Stimulated activated CD4-positive, alpha-beta T cell treated with anti-CD3 and anti-CD28 coated beads, TNF-alpha, amount 100 ng/mL, for 1 hour (primary cell): ENCODE data around the gene C2orf68.
"Not testable (repeated sequence)": the region's sequence is repeated elsewhere in the genome, so short reads cannot be mapped to it uniquely, and the experiment has no call there.

ENCODE experiments used
- DNase-seq, 3 donors: peaks; one replicate each; pipeline ENCODE4 v3.0.0-alpha.2; 2020; ENCODE audit warnings: low read depth in 3 of 3, low spot score in 1 of 3

Gene C2orf68

DNA sequence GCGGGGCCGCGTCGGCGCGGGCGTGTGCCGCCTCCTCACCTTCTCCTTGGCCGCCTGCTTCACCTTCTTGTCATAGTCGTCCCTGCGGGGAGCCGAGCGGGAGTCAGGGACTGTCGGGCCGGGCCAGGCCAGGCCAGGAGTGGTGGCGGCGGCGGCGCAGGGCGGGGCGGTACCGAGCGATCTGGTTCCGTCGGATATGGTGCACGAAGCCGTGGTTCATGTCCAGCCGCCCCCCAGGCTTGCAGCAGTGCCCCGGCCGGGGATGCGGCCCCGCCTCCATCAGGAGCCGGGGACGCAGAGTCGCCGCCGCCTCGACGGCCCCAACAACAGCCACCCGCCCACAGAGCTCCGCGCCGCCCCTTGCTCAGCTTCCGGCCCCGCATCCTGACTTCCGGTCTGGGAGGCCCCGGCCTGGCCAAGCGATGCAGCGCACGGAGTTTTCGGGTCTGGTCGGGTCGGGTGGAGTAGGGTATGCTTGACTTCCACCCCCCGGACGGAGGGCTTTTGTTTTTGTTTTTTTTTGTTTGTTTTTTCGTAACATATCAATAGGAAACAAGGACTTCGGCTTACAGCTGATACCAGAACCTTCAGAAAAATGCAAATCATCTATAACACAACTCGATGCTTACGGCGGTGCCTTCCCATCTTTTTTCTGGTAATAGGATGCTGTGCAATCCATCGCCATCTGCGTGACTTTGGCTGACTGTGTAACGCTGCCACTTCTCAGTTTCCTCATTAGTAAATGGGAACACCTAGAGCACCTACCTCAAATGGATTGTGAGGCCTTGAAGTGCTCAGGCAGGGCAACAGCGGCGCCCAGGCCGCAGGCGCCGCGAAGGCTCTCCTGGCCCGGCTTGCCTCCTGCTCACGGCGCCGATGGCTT, at the start of gene C2orf68:
TSS of gene C2orf68 (minus strand) at position 362 of the 883 bp plus-strand sequence. CDS start at position 280, 82 bp downstream.
- peak; percentile 55 to 74 (median 57) for DNase-seq

DNA sequence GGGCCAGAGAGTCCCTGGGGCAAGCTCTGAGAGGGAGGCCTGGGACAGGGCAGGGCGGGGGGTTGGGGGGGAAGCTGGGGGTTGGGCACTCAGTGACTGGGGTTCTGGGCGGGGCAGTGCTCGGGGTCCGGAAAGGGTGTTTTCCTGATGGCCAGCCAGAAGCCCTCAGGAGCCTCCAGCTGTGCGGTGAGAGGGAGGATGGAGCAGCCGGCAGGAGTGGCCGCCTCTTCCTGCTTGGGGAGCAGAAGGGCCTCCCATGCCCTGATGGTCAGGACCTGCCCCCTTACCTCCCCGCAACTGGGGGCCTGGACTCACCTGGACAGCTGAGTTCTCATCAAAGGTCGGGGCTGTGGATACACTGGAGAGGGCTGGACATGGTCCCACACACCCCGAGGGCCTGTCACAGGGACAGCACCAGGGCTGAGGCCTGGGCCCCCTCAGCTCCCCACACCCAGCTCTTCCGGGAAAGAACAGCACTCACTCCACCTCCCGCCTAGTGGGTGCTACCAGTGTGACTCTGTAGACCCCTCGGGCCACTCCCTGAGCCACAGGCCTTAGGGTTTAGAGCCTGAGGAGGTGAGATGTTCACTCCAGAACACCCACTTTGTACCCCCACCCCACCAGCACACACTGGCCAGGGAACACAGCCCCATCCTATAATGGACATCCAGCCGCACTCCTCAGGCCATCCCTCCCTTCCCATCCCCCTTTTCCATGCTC, 49.4 kb upstream of the C2orf68 start:
- DNase-seq = no peak

GRCh38 chr2:85660725-85661124, 48.9 kb upstream of the C2orf68 start:
- no peak for DNase-seq

DNA sequence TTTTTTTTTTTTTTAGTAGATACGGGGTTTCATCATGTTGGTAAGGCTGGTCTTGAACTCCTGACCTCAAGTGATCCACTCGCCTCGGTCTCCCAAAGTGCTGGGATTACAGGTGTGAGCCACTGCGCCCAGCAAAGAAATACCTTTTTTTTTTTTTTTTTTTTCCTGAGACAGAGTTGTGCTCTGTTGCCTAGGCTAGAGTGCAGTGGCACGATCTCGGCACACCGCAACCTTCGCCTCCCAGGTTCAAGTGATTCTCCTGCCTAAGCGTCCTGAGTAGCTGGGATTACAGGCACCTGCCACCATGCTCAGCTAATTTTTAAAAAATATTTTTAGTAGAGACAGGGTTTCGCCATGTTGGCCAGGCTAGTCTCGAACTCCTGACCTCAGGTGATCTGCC, 48.4 kb upstream of the C2orf68 start:
- not testable (repeated sequence) for DNase-seq

- DNase-seq = no peak
Measured at GRCh38 chr2:85659324-85659981, 47.6 kb upstream of the C2orf68 start.

GRCh38 chr2:85657399-85657798, 45.5 kb upstream of the C2orf68 start:
- not testable (repeated sequence) for DNase-seq

GRCh38 chr2:85656468-85656867, 44.6 kb upstream of the C2orf68 start:
- DNase-seq = no peak

GRCh38 chr2:85655961-85656417, 44.1 kb upstream of the C2orf68 start:
- DNase-seq = no peak

DNA sequence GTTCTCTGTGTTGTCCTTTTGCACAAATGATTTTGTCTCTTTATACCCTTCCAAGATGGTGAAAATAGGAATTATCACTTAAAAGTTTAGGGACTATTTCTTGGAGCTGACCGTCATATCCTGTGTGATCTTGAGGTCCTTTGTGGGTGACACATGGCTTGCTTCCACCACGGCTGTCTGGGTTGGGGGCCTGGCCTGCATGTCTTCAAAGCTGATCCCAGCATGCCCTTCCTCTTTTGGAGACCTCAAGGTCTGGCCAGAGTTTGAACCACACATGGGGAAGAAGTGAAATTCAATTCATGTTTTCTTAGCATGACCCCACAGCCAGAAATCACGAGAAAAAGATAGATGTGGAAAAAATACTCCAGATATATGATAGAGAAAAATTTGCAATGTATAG, 42.1 kb upstream of the C2orf68 start:
- no peak for DNase-seq

- DNase-seq = no peak
Measured at GRCh38 chr2:85652056-85652455, 40.2 kb upstream of the C2orf68 start.

- no peak for DNase-seq
Measured at GRCh38 chr2:85651097-85651496, 39.2 kb upstream of the C2orf68 start.

GRCh38 chr2:85650456-85650855, 38.6 kb upstream of the C2orf68 start:
- DNase-seq = no peak

GRCh38 chr2:85649201-85650190, 37.6 kb upstream of the C2orf68 start:
- no peak for DNase-seq

- DNase-seq = no peak
Measured at GRCh38 chr2:85648619-85649018, 36.8 kb upstream of the C2orf68 start.

GRCh38 chr2:85647823-85648526, 36.1 kb upstream of the C2orf68 start:
- DNase-seq = no peak

DNA sequence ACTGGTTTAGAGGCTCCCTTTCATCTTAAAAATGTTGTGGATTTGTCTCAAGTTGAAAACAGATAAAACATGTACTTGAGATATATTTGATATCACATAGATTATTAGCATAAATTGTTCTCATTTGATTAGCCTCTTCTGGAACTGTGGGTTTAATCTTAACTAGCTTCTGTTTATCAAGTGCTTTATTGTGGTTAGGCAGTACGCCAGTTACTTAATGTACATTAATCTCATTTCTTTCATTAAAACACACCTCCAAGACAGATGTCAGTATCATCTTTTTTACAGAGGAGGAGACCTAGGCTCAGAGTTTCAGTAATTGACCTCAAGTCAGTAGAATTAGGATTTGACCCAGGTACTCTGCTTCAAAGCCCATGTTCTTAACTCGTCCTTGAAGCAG, 34.3 kb upstream of the C2orf68 start:
- DNase-seq = no peak

DNA sequence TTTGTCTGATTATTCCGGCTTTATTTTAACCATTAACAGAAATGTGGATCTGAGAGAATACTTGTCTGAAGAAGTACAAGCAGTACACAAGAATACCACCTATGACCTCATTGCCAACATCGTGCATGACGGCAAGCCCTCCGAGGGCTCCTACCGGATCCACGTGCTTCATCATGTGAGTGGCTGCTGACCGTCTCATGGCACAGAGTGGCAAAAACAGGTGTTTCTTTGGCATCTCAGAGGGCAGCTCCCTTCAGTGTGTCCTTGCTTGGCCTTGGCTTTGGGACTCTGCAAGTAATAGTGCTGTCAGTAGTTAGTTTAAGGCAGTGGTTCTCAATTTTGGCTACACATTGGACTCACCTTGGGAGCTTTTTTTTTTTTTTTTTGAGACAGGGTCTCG, 33.0 kb upstream of the C2orf68 start:
- no peak for DNase-seq

DNA sequence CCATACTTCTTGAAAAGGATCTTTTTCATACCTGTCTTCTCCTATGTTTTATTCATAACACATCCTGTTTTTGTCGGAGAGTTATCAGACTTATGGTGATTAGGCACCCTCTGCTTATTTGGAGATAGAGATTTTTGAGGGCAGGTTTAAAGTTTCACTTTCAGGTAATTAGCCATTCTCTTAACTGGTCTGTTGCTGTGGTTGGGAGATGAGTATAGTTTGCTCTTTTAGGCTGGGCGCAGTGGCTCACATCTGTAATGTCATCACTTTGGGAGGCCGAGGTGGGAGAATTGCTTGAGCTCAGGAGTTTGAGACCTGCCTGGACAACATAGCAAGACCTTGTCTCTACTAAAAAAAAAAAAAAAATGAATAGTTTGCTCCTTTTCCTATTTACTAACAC, 30.9 kb upstream of the C2orf68 start:
- DNase-seq = no peak

- DNase-seq = no peak
Measured at GRCh38 chr2:85635636-85636035, 23.8 kb upstream of the C2orf68 start.

DNA sequence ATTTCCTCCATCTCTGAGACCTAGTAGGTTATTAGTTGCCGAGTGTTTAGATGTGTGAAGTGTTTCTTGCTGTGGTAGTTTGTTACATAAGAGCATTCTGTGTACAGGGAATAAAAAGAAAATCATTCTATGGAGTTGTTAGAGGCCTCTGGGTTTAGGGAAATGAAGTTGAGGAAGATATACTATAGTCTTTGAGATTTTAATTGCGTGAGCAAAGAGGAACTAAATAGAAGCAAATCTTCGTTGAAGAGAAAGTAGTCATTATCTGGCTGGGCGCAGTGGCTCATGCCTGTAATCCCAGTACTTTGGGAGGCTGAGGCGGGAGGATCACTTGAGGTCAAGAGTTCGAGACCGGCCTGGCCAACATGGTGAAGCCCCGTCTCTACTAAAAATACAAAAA, 23.1 kb upstream of the C2orf68 start:
- DNase-seq = no peak
